Ishikawa (cell line): ENCODE measurements around the gene CACNG4.

Experiments
- CEBPB ChIP-seq: IDR thresholded peaks from 2 replicates; pipeline ENCODE4 v1.6.1; 2012
- EGR1 ChIP-seq: IDR thresholded peaks from 2 replicates; pipeline ENCODE4 v1.6.1; 2012
- EP300 ChIP-seq: IDR thresholded peaks from 2 replicates; pipeline ENCODE4 v1.6.1; 2012; ENCODE audit warnings: borderline replicate concordance
- FOXM1 ChIP-seq: IDR thresholded peaks from 2 replicates; pipeline ENCODE4 v1.6.1; 2012; ENCODE audit warnings: low read depth, borderline replicate concordance
- NFIC ChIP-seq: IDR thresholded peaks from 2 replicates; pipeline ENCODE4 v1.6.1; 2012
- RAD21 ChIP-seq: IDR thresholded peaks from 2 replicates; pipeline ENCODE4 v1.6.1; 2012; ENCODE audit warnings: low read depth
- TAF1 ChIP-seq: IDR thresholded peaks from 2 replicates; pipeline ENCODE4 v1.6.1; 2012; ENCODE audit warnings: low read depth, mild to moderate bottlenecking
- TCF12 ChIP-seq: IDR thresholded peaks from 2 replicates; pipeline ENCODE4 v1.6.1; 2012; ENCODE audit warnings: low read depth
- TEAD4 ChIP-seq: IDR thresholded peaks from 2 replicates; pipeline ENCODE4 v1.6.1; 2012
- YY1 ChIP-seq: IDR thresholded peaks from 2 replicates; pipeline ENCODE4 v1.6.1; 2012; ENCODE audit warnings: low read depth
- TF ChIP-seq, protein P1 (sequence below): IDR thresholded peaks from 2 replicates; pipeline ENCODE4 v1.6.1; 2012
- TF ChIP-seq, protein P2 (sequence below): IDR thresholded peaks from 2 replicates; pipeline ENCODE4 v1.6.1; 2012; ENCODE audit warnings: low read depth, mild to moderate bottlenecking
- TF ChIP-seq, protein P3 (sequence below): IDR thresholded peaks from 2 replicates; pipeline ENCODE4 v1.6.1; 2012

DNA sequence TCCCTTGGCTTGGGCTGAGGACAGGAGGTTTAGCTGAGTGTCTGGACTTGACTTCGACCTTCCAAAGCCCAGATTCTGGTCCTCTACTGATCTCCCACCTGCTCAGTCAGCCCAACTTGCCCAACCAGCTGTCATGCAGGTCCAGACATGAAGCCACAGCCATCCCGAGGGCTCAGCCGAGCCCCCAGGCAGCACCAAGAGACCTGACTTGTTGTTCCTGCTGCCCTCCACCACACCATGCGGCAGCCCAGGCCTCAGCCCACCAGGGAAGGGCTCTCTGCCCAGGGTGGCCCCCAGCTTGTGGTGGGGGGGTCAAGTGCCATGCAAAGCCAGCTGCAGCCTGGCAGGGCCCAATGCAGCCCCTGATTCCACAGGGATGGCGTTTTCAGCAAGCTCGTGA, 17.2 kb upstream of the CACNG4 start:
- TF ChIP-seq TAF1 (no peak), RAD21 (no peak), EP300 (no peak), CEBPB (no peak), NFIC (no peak), YY1 (no peak), FOXM1 (no peak), TCF12 (no peak), EGR1 (no peak), TEAD4 (no peak)
- TF ChIP-seq, protein P1, sequence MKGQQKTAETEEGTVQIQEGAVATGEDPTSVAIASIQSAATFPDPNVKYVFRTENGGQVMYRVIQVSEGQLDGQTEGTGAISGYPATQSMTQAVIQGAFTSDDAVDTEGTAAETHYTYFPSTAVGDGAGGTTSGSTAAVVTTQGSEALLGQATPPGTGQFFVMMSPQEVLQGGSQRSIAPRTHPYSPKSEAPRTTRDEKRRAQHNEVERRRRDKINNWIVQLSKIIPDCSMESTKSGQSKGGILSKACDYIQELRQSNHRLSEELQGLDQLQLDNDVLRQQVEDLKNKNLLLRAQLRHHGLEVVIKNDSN = no peak
- TF ChIP-seq, protein P2, sequence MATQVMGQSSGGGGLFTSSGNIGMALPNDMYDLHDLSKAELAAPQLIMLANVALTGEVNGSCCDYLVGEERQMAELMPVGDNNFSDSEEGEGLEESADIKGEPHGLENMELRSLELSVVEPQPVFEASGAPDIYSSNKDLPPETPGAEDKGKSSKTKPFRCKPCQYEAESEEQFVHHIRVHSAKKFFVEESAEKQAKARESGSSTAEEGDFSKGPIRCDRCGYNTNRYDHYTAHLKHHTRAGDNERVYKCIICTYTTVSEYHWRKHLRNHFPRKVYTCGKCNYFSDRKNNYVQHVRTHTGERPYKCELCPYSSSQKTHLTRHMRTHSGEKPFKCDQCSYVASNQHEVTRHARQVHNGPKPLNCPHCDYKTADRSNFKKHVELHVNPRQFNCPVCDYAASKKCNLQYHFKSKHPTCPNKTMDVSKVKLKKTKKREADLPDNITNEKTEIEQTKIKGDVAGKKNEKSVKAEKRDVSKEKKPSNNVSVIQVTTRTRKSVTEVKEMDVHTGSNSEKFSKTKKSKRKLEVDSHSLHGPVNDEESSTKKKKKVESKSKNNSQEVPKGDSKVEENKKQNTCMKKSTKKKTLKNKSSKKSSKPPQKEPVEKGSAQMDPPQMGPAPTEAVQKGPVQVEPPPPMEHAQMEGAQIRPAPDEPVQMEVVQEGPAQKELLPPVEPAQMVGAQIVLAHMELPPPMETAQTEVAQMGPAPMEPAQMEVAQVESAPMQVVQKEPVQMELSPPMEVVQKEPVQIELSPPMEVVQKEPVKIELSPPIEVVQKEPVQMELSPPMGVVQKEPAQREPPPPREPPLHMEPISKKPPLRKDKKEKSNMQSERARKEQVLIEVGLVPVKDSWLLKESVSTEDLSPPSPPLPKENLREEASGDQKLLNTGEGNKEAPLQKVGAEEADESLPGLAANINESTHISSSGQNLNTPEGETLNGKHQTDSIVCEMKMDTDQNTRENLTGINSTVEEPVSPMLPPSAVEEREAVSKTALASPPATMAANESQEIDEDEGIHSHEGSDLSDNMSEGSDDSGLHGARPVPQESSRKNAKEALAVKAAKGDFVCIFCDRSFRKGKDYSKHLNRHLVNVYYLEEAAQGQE = no peak
- TF ChIP-seq, protein P3, sequence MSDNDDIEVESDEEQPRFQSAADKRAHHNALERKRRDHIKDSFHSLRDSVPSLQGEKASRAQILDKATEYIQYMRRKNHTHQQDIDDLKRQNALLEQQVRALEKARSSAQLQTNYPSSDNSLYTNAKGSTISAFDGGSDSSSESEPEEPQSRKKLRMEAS = no peak
